ENCODE results near the gene ZBTB7C.

Gene ZBTB7C

GRCh38 chr18:48043166-48043565 lies 366.0 kb downstream of the ZBTB7C start:
- H3K27ac ChIP-seq (ENCODE audit: low read length), result no peak overlapping the region
- no peaks in the 10 kb centered on the region for H3K27me3 ChIP-seq (ENCODE audit: control insufficient read depth, insufficient read depth, low read length)
- H3K36me3 ChIP-seq (ENCODE audit: control insufficient read depth, insufficient read depth, low read length), result no peaks in the 10 kb centered on the region
- no peak for DNase-seq (ENCODE audit: low read depth, low spot score)
- no peak overlapping the region for H3K4me3 ChIP-seq (ENCODE audit: low read length)
- H3K4me1 ChIP-seq (ENCODE audit: control insufficient read depth, insufficient read depth, low read length), result no peaks in the 10 kb centered on the region
- no CpG with 5 or more reads among the region's 3 CpGs for WGBS (ENCODE audit: insufficient coverage, insufficient read length)
- H3K9me3 ChIP-seq (ENCODE audit: control insufficient read depth, insufficient read depth, low read length), result no peaks in the 10 kb centered on the region

- H3K36me3 ChIP-seq (ENCODE audit: control insufficient read depth, insufficient read depth, low read length), result no peaks in the 10 kb centered on the region
- no peaks in the 10 kb centered on the region for H3K4me1 ChIP-seq (ENCODE audit: control insufficient read depth, insufficient read depth, low read length)
- DNase-seq (ENCODE audit: low read depth, low spot score), result no peak
- no peaks in the 10 kb centered on the region for H3K9me3 ChIP-seq (ENCODE audit: control insufficient read depth, insufficient read depth, low read length)
- H3K27ac ChIP-seq (ENCODE audit: low read length), result no peak overlapping the region
- no CpG with 5 or more reads among the region's 4 CpGs for WGBS (ENCODE audit: insufficient coverage, insufficient read length)
- H3K4me3 ChIP-seq (ENCODE audit: low read length), result no peak overlapping the region
- no peaks in the 10 kb centered on the region for H3K27me3 ChIP-seq (ENCODE audit: control insufficient read depth, insufficient read depth, low read length)
Measured at GRCh38 chr18:48042431-48042830, 366.8 kb downstream of the ZBTB7C start.

GRCh38 chr18:48040457-48041110 lies 368.6 kb downstream of the ZBTB7C start:
- Histone ChIP-seq H3K36me3 (ENCODE audit: control insufficient read depth, insufficient read depth, low read length) (no peaks in the 10 kb centered on the region), H3K27ac (ENCODE audit: low read length) (no peak overlapping the region), H3K4me3 (ENCODE audit: low read length) (no peak overlapping the region), H3K4me1 (ENCODE audit: control insufficient read depth, insufficient read depth, low read length) (no peaks in the 10 kb centered on the region), H3K9me3 (ENCODE audit: control insufficient read depth, insufficient read depth, low read length) (no peaks in the 10 kb centered on the region), H3K27me3 (ENCODE audit: control insufficient read depth, insufficient read depth, low read length) (no peaks in the 10 kb centered on the region)
- WGBS (ENCODE audit: insufficient coverage, insufficient read length), result 100% methylated on average over 6 of the region's 23 CpGs
- DNase-seq (ENCODE audit: low read depth, low spot score), result no peak

GRCh38 chr18:48039769-48040215 lies 369.4 kb downstream of the ZBTB7C start:
- no CpG with 5 or more reads among the region's 17 CpGs for WGBS (ENCODE audit: insufficient coverage, insufficient read length)
- no peaks in the 10 kb centered on the region for H3K27me3 ChIP-seq (ENCODE audit: control insufficient read depth, insufficient read depth, low read length)
- H3K27ac ChIP-seq (ENCODE audit: low read length), result no peak overlapping the region
- H3K36me3 ChIP-seq (ENCODE audit: control insufficient read depth, insufficient read depth, low read length), result no peaks in the 10 kb centered on the region
- H3K4me1 ChIP-seq (ENCODE audit: control insufficient read depth, insufficient read depth, low read length), result no peaks in the 10 kb centered on the region
- H3K4me3 ChIP-seq (ENCODE audit: low read length), result no peak overlapping the region
- H3K9me3 ChIP-seq (ENCODE audit: control insufficient read depth, insufficient read depth, low read length), result no peaks in the 10 kb centered on the region
- DNase-seq (ENCODE audit: low read depth, low spot score), result no peak

- Histone ChIP-seq H3K36me3 (ENCODE audit: control insufficient read depth, insufficient read depth, low read length) (no peaks in the 10 kb centered on the region), H3K4me3 (ENCODE audit: low read length) (no peak overlapping the region), H3K27ac (ENCODE audit: low read length) (no peak overlapping the region), H3K4me1 (ENCODE audit: control insufficient read depth, insufficient read depth, low read length) (no peaks in the 10 kb centered on the region), H3K27me3 (ENCODE audit: control insufficient read depth, insufficient read depth, low read length) (no peaks in the 10 kb centered on the region), H3K9me3 (ENCODE audit: control insufficient read depth, insufficient read depth, low read length) (no peaks in the 10 kb centered on the region)
- no peak for DNase-seq (ENCODE audit: low read depth, low spot score)
- WGBS (ENCODE audit: insufficient coverage, insufficient read length), result no CpG with 5 or more reads among the region's 6 CpGs
Measured at GRCh38 chr18:48038636-48039035, 370.5 kb downstream of the ZBTB7C start.

- no CpG with 5 or more reads among the region's 16 CpGs for WGBS (ENCODE audit: insufficient coverage, insufficient read length)
- H3K4me1 ChIP-seq (ENCODE audit: control insufficient read depth, insufficient read depth, low read length), result no peaks in the 10 kb centered on the region
- DNase-seq (ENCODE audit: low read depth, low spot score), result no peak
- no peak overlapping the region for H3K4me3 ChIP-seq (ENCODE audit: low read length)
- H3K36me3 ChIP-seq (ENCODE audit: control insufficient read depth, insufficient read depth, low read length), result no peaks in the 10 kb centered on the region
- H3K27ac ChIP-seq (ENCODE audit: low read length), result no peak overlapping the region
- no peaks in the 10 kb centered on the region for H3K9me3 ChIP-seq (ENCODE audit: control insufficient read depth, insufficient read depth, low read length)
- no peaks in the 10 kb centered on the region for H3K27me3 ChIP-seq (ENCODE audit: control insufficient read depth, insufficient read depth, low read length)
Measured at GRCh38 chr18:48037481-48038271, 371.5 kb downstream of the ZBTB7C start.

GRCh38 chr18:48036641-48037421 lies 372.4 kb downstream of the ZBTB7C start:
- Histone ChIP-seq H3K36me3 (ENCODE audit: control insufficient read depth, insufficient read depth, low read length) (no peaks in the 10 kb centered on the region), H3K27me3 (ENCODE audit: control insufficient read depth, insufficient read depth, low read length) (no peaks in the 10 kb centered on the region), H3K9me3 (ENCODE audit: control insufficient read depth, insufficient read depth, low read length) (no peaks in the 10 kb centered on the region), H3K4me3 (ENCODE audit: low read length) (no peak overlapping the region), H3K27ac (ENCODE audit: low read length) (no peak overlapping the region), H3K4me1 (ENCODE audit: control insufficient read depth, insufficient read depth, low read length) (no peaks in the 10 kb centered on the region)
- DNase-seq (ENCODE audit: low read depth, low spot score), result no peak
- no CpG with 5 or more reads among the region's 14 CpGs for WGBS (ENCODE audit: insufficient coverage, insufficient read length)

- H3K4me3 ChIP-seq (ENCODE audit: low read length), result no peak overlapping the region
- no peak overlapping the region for H3K27ac ChIP-seq (ENCODE audit: low read length)
- H3K4me1 ChIP-seq (ENCODE audit: control insufficient read depth, insufficient read depth, low read length), result no peaks in the 10 kb centered on the region
- no peaks in the 10 kb centered on the region for H3K36me3 ChIP-seq (ENCODE audit: control insufficient read depth, insufficient read depth, low read length)
- no peaks in the 10 kb centered on the region for H3K9me3 ChIP-seq (ENCODE audit: control insufficient read depth, insufficient read depth, low read length)
- WGBS (ENCODE audit: insufficient coverage, insufficient read length), result no CpG with 5 or more reads among the region's 6 CpGs
- DNase-seq (ENCODE audit: low read depth, low spot score), result no peak
- no peaks in the 10 kb centered on the region for H3K27me3 ChIP-seq (ENCODE audit: control insufficient read depth, insufficient read depth, low read length)
Measured at GRCh38 chr18:48036226-48036625, 373.0 kb downstream of the ZBTB7C start.

GRCh38 chr18:48035556-48035860 lies 373.7 kb downstream of the ZBTB7C start:
- Histone ChIP-seq H3K9me3 (ENCODE audit: control insufficient read depth, insufficient read depth, low read length) (no peaks in the 10 kb centered on the region), H3K27ac (ENCODE audit: low read length) (no peak overlapping the region), H3K4me3 (ENCODE audit: low read length) (no peak overlapping the region), H3K36me3 (ENCODE audit: control insufficient read depth, insufficient read depth, low read length) (no peaks in the 10 kb centered on the region), H3K27me3 (ENCODE audit: control insufficient read depth, insufficient read depth, low read length) (no peaks in the 10 kb centered on the region), H3K4me1 (ENCODE audit: control insufficient read depth, insufficient read depth, low read length) (no peaks in the 10 kb centered on the region)
- WGBS (ENCODE audit: insufficient coverage, insufficient read length), result no CpG with 5 or more reads among the region's 3 CpGs
- no peak for DNase-seq (ENCODE audit: low read depth, low spot score)

GRCh38 chr18:48034651-48035555 lies 374.3 kb downstream of the ZBTB7C start:
- no CpG with 5 or more reads among the region's 16 CpGs for WGBS (ENCODE audit: insufficient coverage, insufficient read length)

More at GRCh38 chr18:48034651-48035555, 374.3 kb downstream of the ZBTB7C start:
- H3K36me3 ChIP-seq (ENCODE audit: control insufficient read depth, insufficient read depth, low read length), result no peaks in the 10 kb centered on the region
- no peak for DNase-seq (ENCODE audit: low read depth, low spot score)
- H3K4me1 ChIP-seq (ENCODE audit: control insufficient read depth, insufficient read depth, low read length), result no peaks in the 10 kb centered on the region
- no peaks in the 10 kb centered on the region for H3K9me3 ChIP-seq (ENCODE audit: control insufficient read depth, insufficient read depth, low read length)
- no peak overlapping the region for H3K4me3 ChIP-seq (ENCODE audit: low read length)
- H3K27me3 ChIP-seq (ENCODE audit: control insufficient read depth, insufficient read depth, low read length), result no peaks in the 10 kb centered on the region
- no peak overlapping the region for H3K27ac ChIP-seq (ENCODE audit: low read length)

All from iPS DF 6.9 (cell line).